ENCODE results near the gene DIP2C.

DNA sequence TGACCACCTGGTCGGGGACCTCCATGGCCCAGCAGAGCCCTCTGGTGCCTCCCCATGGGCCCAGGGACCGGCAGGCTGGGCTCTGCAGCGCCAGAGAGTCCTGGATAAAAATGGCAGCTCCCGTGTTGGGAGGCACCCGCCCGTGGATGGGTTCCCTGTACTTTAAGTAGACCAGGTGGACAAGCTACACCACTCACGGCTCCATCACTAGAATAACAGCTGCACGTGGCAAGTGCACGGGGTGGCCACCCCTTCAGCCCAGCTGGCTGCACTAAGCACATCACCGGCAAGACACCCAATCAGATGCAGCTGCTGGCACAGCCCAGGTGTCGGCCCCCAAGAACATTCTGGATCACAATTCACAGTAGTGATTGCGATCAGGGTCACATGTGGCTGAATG, 69.8 kb downstream of the DIP2C start:
- TF ChIP-seq POLR2A (IDR thresholded peaks at IDR 0.05): no peak
- TF ChIP-seq, protein P1, sequence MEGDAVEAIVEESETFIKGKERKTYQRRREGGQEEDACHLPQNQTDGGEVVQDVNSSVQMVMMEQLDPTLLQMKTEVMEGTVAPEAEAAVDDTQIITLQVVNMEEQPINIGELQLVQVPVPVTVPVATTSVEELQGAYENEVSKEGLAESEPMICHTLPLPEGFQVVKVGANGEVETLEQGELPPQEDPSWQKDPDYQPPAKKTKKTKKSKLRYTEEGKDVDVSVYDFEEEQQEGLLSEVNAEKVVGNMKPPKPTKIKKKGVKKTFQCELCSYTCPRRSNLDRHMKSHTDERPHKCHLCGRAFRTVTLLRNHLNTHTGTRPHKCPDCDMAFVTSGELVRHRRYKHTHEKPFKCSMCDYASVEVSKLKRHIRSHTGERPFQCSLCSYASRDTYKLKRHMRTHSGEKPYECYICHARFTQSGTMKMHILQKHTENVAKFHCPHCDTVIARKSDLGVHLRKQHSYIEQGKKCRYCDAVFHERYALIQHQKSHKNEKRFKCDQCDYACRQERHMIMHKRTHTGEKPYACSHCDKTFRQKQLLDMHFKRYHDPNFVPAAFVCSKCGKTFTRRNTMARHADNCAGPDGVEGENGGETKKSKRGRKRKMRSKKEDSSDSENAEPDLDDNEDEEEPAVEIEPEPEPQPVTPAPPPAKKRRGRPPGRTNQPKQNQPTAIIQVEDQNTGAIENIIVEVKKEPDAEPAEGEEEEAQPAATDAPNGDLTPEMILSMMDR (IDR thresholded peaks at IDR 0.05): no peak

Data from testis (tissue), 2 donors.